ENCODE results near the gene APBA2.
A peak's percentile ranks its signal among the peaks of the same experiment; 100 is the strongest.

APBA2 gene

DNA sequence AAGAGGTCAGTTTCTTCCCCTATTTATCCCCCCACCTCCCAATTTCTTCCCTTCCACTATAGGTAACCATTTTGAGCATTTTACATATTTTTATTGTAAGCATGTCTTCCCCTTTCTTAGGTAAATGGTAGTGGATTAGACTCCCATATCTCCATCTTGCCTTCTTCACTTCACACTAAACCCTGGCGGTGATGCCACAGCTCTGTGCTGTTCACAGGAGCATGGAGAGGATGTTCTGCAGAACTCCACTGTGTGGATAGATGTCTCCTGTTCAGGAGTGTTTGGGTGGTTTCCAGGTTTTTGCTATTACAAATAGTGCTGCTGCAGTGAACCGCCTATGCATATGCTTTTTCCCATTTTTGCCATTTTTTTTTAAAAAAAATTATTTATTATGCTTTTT is 201.1 kb downstream of the APBA2 start:
- no peak for DNase-seq (ENCODE audit: low spot score)

DNA sequence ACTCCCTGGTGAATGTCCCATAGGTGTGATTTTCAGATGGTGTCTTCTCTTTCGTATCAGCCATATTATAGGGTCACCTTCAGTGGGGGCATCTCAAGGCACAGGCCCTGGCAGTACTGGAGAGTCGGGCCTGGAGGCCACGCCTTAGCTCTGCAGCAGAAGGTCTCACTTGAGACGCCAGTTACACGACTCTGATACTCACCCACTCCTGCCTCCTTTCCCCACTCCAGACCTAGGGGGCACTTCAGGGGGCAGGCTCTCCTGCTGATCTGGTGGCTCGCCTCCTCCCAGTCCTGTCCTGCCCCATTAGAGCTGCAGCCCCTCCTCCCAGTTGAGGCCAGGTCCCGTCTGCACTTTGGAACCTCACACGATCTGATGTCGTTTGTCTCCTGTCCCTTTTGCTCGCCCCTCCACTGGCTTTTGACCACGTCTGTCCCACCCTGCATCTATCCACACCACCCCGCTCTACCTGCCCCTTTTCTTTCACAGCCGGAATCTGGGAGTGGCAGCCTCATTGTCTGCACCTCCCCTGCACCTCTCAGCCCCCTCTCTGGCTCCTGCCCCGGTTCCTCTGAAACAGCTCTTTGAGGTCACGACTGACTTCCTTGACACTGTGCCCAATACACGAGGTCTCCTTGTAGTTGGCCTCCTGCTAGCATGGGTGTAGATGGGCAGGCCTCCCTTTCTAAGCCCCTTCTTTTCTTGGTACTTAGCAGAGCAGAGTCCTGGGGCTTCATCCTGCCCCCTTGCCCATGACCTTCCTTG is 201.9 kb downstream of the APBA2 start:
- DNase-seq (ENCODE audit: low spot score) = no peak

DNA sequence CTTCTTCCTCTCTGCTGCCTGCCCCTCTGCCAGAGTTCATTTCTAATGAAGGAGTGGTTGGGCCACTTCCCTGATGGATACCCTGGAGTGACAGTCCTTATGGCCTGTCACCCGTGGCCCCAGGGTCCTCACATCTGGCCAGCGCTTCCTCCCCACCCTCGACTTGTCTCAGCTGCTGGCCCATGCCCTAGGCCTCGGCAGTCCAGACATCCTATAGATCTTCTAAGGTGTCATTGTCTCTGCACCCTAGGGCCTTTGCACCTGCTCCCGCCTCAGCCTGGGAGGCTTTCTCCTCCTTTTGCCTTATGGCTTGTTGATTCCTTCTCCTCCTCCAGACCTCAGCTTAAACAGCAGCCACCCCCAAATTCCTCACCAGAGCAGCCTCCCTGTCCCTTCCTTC is 202.9 kb downstream of the APBA2 start:
- DNase-seq (ENCODE audit: low spot score) = no peak

DNA sequence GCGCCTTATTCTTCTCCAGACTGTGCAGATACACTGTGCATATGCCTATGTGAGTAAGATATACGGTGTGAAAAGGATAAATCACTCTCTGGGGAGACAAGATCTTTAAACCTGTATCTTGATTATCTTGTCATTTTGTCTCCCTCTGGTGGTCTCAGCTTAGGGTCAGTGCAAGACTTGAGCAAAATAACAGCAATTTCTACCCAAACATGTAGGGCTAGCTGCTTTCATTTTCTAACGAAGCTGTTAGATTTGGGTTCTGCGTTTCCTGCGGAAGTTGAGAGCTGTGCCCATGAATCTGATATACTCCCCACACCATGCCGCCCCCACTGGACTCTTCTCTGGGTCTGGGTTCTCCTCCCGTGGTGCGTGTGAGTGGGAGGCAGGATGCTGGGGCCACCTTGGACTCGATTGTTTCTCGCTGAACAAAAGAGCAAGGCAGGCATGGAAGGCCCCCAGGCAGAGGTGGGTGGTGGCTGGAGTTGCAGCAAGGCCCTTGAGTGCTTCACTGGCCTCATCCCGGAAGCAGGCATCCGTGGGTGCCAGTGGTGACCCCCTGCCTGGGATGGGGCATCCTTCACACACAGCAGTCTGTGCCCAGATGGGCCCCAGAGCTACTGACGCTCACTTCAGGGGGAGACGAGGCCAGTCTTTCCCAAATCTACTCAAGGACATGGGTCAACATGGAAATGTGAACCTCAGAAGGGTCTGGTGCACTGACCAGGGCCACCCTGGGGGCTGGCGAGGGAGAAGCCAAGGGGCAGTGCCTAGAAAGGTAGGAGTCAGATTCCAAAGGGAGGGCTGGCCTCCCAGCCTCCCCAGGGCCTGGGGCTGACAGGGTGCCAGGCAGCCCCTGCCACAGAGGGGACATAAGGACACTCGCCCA is 204.2 kb downstream of the APBA2 start:
- no peak for DNase-seq (ENCODE audit: low spot score)

DNA sequence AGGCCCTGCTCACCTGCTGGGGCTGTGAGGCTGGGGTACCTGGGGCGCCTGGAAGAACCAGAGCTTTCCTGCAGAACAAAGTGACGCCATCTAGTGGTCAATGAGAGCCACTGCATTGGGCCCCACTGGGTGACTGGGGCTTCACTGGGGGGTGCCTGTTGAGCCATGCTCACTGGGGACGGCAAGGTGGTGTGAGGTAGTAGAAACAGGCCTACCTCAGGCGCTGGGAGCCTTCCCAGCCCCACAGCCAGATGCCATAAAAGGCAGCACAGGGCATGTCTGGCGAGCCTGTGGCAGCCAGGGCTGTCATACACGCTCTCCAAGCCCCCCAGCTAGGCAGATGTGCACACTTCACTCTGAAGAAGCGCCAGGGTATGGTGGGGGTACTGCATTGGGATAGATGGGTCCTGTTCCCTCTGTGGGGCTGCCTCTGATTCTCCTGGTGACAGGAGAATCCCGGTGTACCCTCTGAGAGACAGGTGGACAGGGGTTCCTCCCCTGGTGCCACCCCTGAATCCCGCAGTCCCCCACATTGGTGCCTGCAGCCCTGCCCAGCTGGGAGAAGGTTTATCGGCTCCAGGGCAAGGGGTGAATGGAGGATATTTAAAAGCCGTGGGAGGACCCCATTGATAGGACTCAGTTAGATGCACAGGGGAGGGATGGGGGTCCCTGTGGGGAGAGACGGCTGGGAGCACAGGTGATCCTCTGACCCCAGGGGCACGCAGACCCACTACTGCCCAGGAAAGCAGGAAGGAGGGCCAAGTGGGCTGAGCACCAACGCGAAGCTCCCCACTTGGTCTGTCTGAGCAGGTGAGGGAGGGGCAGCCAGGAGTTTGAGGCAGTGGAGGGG is 205.1 kb downstream of the APBA2 start:
- peak; percentile 64 for DNase-seq (ENCODE audit: low spot score)

DNA sequence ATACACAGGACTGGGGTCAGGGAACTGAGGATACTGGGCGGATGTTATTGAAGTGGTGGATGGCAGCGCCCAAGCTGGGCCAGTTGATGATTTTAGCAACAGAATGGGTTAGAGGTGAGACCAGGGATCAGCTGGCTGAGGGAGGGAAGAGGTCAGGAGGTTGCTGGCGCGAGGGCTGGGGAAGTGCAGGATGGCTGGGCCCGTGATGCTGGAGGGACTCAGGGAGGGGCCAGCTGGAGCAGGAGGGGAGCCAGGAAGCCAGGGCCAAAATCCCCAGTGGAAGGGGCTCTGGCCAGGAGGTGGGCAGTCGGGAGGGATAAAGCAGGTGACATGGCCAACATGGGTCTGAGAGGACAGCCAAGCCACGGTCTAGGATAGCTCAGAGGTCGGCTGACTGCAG is 205.9 kb downstream of the APBA2 start:
- DNase-seq (ENCODE audit: low spot score) = no peak

DNA sequence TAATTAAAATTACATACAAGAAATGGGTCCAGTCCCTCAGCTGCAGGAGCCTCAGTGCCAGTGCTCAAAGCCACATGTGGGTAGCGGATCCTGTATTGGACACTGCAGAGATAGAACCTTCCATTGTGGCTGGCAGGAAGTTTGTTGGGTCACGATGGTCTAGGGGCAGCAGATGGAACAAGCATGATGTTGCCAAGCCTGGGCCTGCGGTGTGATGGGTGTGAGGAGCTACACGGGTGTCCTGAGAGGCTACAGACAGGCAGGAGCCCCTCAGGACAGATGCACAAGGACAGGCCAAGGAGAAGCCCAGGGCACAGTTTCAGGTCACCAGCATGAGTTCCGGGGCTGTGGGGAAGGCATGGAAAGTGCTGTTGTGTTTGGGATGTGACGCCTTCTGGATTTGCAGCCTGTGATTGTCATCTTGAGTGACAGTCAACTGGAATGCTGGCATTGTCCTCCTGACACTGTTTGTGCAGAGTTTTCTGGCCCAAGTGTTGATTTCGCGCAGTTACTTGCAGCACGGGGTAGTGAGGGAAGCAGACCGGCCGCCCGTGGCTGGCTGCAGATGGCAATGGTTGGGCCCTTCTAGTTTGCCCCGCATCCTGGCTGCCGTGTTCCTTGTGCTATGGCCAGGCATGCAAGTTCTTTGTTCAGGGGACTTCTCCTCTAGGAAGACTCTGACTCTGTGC is 206.7 kb downstream of the APBA2 start:
- no peak for DNase-seq (ENCODE audit: low spot score)

DNA sequence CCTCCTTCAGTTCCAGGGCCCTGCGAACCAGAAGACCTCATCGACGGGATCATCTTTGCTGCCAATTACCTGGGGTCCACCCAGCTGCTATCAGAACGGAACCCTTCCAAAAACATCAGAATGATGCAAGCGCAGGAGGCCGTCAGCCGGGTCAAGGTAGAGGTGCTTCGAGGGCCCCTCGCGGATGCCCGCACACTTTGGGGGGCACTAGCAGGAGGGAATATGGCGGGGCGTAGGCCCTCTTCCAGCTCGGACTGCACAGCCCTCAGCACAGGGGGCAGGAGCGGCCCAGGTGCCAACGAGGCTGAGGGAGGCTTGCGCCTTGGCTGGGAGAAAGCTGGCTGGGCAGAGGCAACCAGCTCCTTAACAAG is 207.3 kb downstream of the APBA2 start:
- DNase-seq (ENCODE audit: low spot score) = no peak

DNA sequence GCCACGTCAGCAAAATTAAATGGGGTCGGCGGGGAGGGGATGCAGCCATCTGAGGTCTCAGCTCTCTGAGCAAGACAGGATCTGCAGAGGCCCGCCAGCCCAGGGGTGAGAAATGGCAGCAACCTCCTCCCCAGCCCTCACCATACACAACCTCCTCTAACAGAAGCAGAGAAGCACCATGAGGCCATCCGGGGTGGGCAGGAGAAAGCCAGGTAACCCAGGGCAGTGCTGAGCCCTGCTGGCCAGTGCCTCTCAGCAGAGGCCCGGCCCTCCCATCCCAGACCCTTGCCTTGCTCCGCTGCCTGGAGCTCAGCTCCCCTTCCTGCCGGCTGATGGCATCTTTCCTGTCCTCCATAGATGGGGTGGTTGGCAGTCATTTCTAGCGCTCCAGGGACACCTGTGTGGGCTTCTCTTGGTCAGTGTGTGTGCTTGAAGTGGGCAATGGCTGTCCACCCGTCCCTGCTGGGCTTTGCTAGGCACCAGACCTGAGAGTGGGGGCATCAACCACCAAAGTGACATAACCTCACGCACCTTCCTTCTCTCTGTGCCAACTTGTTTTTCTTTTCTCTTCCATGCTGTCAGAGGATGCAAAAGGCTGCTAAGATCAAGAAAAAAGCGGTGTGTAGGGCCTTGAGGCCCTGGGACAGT is 208.0 kb downstream of the APBA2 start:
- DNase-seq (ENCODE audit: low spot score) = no peak

DNA sequence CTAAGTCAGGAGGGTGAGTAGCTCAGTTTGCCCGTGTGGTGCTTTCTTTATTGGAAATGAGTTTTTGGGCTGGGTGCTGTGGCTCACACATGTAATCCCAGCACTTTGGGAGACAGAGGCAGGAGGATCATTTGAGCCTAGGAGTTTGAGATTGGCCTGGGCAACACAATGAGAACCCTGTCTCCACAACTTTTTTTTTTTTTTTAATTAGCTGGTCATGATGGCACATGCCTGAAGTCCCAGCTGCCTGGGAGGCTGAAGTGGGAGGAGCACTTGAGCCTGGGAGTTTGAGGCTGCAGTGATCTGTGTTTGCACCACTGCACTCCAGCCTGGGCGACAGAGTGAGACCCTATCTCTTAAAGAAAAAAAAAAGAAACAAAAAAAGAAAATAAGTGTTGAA is 208.9 kb downstream of the APBA2 start:
- no peak for DNase-seq (ENCODE audit: low spot score)

DNA sequence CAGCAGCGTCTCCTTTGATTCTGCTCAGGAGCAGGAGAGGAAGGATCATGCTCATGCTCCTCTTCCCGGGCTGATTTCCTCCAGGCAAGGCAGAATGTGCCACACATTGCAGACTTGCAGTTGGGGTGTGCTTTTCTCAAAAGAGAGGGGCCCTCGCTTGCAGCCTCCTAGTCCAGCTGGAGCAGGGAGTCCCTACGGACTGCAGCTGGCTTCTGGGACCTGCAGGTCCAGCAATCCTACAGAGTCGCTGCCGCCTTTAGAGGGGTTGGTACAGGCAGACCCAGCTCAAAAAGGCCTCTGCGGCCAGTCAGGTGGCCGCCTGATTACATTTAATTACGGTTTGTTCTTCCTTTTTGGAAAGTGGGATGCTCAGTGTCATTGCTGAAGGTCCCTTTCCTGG is 210.0 kb downstream of the APBA2 start:
- no peak for DNase-seq (ENCODE audit: low spot score)

DNA sequence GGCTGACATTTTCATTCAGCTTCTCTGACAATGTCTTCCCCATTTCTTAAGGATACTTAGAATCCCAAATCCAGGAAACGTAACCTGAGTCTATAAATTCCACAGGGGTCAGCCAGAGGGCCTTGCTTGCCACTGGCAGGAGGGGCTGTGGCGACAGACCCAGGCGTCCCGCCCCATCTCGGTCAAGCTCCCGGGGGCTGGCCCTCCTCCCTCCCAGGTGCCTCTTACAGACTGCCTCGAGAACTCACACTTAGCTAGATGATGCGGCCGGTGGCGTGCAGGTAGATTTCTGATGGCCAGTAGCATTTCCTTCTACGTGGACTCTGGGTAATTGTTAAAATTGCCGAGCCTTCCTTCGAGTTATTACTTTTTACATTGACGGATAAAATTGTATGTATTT is 211.4 kb downstream of the APBA2 start:
- DNase-seq (ENCODE audit: low spot score) = no peak

DNA sequence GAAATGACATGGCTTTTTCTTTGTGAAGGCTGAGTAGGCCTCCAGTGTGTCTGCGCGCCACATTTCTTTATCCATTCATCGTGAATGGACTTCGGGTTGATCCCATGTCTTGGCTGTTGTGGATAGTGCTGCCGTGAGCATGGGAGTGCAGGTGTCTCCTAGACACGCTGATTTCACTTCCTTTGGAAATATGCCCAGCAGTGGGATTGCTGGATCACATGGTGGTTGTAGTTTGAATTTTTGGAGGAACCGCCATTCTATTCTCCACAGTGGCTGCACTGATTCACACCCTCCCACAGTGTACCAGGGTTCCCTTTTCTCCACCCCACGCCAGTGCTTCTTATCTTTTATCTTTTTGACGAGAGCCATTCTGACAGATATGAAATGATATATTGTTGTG is 212.2 kb downstream of the APBA2 start:
- no peak for DNase-seq (ENCODE audit: low spot score)

DNA sequence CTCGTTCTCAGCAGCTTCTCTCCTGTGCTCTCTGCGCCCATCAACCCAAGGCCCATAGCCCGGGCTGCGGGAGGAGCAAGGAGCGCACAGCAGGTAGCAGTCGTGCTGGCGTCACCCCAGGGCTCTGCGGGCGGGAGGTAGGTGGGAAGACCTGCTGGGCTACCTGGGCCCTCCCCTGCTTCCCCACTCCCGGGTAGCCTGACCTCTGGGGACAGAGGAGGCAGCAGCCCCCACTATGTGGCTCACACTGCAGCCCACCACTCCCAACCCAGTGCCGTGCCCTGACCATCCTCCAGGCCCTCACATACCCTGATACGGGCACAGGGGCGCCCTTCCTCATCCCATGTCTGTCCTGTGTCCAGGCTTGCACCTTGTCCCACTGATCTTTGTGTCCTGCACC is 212.9 kb downstream of the APBA2 start:
- DNase-seq (ENCODE audit: low spot score) = no peak

DNA sequence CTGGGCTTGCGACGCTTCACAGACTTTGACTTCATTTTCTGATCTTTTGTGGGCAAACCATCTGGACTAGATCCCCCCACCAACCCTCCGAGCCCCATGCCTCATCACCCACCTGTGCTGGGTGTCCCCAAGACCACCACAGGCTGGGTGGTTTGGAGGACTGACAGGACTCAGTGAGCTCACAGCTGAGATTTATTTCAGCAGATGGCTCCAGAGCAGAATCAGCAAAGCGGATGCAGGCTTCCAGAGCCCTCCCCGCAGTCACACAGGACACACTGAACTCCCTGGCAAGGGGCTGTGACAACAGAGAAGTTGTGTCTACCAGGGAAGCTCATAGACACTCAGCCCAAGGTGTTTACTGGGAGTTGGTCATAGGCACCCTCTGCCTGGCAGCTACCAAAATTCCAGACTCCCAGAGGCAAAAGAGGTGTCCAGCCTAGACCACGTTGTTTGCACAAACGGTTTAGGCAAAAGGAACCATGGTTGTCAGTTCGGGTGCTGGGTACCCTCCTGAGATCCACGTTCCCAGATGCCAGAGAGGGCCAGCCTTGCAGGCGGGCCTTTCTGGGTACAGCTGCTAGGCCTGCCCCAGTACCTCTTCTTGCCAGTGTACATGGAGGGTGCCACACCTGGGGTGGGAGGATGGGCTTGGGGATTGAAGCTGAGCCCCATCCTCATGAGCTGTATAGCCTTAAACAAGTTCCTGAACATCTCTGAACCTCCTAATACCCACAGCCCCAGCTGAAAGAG is 213.5 kb downstream of the APBA2 start:
- DNase-seq (ENCODE audit: low spot score) = no peak

DNA sequence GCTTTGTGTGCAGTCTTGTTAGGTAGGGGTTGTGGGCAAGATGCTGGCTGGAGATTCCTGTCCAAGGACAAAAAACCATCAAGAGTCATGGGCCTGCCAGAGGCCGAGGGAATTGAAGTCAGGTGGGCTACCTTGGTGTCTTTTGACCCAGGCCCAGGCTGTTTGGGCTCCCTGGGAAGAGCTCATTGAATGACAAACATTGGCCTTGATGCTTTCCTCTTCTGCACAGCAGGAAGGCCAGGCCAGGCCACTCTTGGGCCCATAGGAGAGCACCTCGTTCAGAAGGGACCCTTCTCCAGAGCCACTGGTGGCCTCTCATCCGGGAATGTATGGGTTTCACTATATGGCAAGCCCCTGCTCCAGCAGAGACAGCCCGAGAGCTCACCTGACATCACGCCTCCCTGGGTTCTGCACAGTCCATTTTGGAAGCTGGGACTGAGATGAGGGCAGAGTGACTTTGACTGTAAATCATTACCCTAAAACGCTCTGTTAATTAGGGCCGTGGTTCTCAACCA is 214.8 kb downstream of the APBA2 start:
- DNase-seq (ENCODE audit: low spot score) = no peak

DNA sequence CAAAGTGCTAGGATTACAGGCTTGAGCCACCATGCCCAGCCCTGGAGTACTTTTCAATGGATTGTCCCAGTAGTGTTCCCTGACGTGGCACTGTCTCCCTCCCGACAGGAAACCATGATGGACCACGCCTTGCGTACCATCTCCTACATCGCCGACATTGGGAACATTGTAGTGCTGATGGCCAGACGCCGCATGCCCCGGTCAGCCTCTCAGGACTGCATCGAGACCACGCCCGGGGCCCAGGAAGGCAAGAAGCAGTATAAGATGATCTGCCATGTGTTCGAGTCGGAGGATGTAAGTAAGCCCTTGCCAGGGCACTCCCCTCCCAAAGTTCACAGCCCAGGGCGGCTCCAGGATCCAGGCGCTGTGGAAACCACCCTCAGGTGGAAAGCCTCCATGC is 215.7 kb downstream of the APBA2 start:
- DNase-seq (ENCODE audit: low spot score) = no peak

DNA sequence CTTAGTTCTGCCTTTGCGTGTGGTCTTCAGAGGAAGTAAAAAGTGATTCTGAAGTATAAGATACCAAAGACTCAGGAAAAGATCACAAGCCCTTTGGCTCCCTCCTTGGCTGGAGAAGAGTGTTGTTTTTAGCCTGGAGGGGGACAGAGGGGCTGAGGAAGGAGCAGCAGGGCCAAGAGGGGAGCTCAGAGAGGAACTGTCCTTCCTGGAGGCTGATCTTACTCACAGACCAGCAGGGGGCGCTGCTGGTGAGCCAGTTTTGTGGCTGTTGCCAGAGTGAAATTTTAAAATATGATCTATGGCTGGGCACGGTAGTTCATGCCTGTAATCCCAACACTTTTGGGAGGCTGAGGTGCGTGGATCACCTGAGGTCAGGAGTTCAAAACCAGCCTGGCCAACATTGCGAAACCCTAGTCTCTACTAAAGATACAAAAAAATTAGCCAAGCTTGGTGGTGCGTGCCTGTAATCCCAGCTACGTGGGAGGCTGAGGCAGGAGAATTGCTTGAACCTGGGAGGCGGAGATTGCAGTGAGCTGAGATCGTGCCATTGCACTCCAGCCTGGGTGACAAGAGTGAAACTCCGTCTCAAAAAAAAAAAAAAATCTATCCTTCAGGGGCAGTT is 216.5 kb downstream of the APBA2 start:
- DNase-seq (ENCODE audit: low spot score) = peak; percentile 75

DNA sequence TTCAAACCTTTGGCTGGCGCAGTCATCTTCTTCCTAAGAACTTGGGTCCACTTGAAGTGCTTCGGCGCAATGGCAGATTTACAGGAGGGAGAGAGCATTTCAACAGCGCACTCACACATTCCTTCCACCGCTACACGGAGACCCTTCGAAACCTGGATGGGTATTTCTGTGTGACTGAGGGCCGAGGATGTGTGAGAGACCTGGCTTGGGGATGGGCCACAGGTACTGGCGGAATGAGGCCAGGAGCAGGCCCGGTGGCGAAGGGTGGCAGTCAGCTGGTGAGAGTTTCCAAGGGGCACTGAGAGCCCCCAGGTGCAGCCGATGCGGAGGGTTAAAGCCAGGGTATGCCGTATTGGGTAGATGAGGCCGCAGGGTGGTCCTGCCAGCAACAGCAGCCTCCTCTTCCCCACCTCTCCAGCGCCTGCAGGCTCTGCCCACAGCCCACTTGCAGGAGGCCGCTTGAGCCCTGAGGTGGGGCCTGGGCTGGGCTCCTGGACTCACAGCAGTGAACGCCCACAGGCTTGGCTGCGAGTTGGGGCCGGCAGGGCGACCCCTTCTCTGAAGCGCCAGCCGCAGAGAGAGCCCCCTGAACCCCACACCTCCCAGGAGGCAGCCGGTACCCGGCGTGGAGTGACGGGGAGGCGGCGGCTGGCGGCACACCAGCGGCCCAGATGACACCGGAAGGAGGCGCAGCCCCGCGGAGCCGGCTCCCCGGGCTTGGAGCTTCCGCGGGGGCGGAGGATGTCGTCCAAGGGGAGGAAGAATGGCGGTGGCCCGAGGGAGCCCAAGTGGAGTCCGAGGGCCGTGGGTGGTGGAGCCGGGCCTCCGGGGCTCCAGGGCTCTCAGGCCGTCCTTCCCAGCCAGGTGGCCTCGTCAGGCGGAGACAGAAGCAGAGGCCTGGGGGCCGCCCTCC is 217.4 kb downstream of the APBA2 start:
- peak; percentile 64 for DNase-seq (ENCODE audit: low spot score)

All from ecto neural progenitor cell (in vitro differentiated cells).